Measurements from ENCODE around the gene EPB41L4B.

DNA sequence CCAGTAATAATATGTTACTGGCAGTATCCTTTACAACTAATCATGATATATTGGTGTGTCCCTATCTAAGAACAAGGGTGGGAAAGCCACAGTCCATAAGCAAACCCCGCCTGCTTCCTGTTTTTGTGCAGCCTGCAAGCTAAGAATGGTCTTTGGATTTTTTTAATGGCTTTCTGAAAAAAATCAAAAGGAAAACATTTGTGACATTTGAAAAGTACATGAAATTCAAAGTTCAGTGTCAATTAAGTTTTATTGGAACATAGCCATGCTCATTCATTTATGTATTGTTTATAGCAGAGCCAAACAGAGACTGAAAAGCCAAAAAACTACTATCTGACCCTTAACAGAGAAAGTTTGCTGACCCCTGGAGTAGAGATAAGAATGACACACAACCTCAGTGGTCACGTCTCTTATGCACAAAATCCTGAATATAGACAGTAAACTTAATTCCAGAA lies 188.3 kb downstream of the EPB41L4B start:
- TF ChIP-seq, protein P1, sequence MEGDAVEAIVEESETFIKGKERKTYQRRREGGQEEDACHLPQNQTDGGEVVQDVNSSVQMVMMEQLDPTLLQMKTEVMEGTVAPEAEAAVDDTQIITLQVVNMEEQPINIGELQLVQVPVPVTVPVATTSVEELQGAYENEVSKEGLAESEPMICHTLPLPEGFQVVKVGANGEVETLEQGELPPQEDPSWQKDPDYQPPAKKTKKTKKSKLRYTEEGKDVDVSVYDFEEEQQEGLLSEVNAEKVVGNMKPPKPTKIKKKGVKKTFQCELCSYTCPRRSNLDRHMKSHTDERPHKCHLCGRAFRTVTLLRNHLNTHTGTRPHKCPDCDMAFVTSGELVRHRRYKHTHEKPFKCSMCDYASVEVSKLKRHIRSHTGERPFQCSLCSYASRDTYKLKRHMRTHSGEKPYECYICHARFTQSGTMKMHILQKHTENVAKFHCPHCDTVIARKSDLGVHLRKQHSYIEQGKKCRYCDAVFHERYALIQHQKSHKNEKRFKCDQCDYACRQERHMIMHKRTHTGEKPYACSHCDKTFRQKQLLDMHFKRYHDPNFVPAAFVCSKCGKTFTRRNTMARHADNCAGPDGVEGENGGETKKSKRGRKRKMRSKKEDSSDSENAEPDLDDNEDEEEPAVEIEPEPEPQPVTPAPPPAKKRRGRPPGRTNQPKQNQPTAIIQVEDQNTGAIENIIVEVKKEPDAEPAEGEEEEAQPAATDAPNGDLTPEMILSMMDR (IDR thresholded peaks at IDR 0.05), result no peak
- no peak for TF ChIP-seq POLR2A (IDR thresholded peaks at IDR 0.05)
